GM12865 (cell line): Measurements from ENCODE around the gene ANAPC7.
A peak's percentile ranks its signal among the peaks of the same experiment; 100 is the strongest.
"Not testable (repeated sequence)": the region's sequence is repeated elsewhere in the genome, so short reads cannot be mapped to it uniquely, and the experiment has no call there.

Experiments used
- DNase-seq: peaks from one replicate; pipeline ENCODE4 v3.0.0; 2010; ENCODE audit warnings: low read depth
- H3K4me3 ChIP-seq: 2 replicates; pipeline ENCODE4 v1.5.1; 2011; ENCODE audit warnings: mild to moderate bottlenecking, low read depth, low read length, control low read depth
- CTCF ChIP-seq: IDR thresholded peaks from 2 replicates; pipeline ENCODE4 v1.5.1; 2011; ENCODE audit warnings: low read length, control low read depth, low read depth, inconsistent platforms; ENCODE audit not compliant: insufficient read depth; ENCODE audit errors: missing control alignments

ANAPC7 gene

GRCh38 chr12:110426406-110426805, 22.9 kb upstream of the ANAPC7 start:
- no peak for TF ChIP-seq CTCF
- DNase-seq, result no peak
- H3K4me3 ChIP-seq, result no peak overlapping the region

GRCh38 chr12:110424237-110424636, 20.7 kb upstream of the ANAPC7 start:
- no peak overlapping the region for H3K4me3 ChIP-seq
- TF ChIP-seq CTCF, result no peak
- no peak for DNase-seq

GRCh38 chr12:110421701-110422100, 18.2 kb upstream of the ANAPC7 start:
- H3K4me3 ChIP-seq, result no peak overlapping the region
- no peak for TF ChIP-seq CTCF
- DNase-seq, result no peak

- DNase-seq, result no peak
- no peak for TF ChIP-seq CTCF
- H3K4me3 ChIP-seq, result no peak overlapping the region
These were observed 17.7 kb upstream of the ANAPC7 start for GRCh38 chr12:110421159-110421661.

- not testable (repeated sequence) for H3K4me3 ChIP-seq
These were observed 17.1 kb upstream of the ANAPC7 start for GRCh38 chr12:110420644-110421043.

GRCh38 chr12:110417113-110417512, 13.6 kb upstream of the ANAPC7 start:
- not testable (repeated sequence) for H3K4me3 ChIP-seq, DNase-seq

More at GRCh38 chr12:110420644-110421043, 17.1 kb upstream of the ANAPC7 start:
- not testable (repeated sequence) for DNase-seq

- H3K4me3 ChIP-seq, DNase-seq: not testable (repeated sequence)
These were observed 6.6 kb upstream of the ANAPC7 start for GRCh38 chr12:110410086-110410485.

- H3K4me3 ChIP-seq, DNase-seq: not testable (repeated sequence)
These were observed 1.7 kb upstream of the ANAPC7 start for GRCh38 chr12:110405126-110405662.

- H3K4me3 ChIP-seq, result peak overlapping the region; percentile 69
- peak; percentile 89 for DNase-seq
- TF ChIP-seq CTCF, result no peak
These were observed 621 bp upstream of the ANAPC7 start for GRCh38 chr12:110403976-110404682.
